Retinal pigment epithelial cell (primary cell): ENCODE data around the gene C1orf94.
"Not testable (repeated sequence)": the region's sequence is repeated elsewhere in the genome, so short reads cannot be mapped to it uniquely, and the experiment has no call there.

ENCODE experiments used
- DNase-seq: peaks from one replicate; pipeline ENCODE4 v3.0.0-alpha.2; 2010; ENCODE audit warnings: low read depth
- H3K4me3 ChIP-seq: 2 replicates; pipeline ENCODE4 v1.5.1; 2011; ENCODE audit warnings: mild to moderate bottlenecking, low read length, control low read depth, moderate library complexity
- TF ChIP-seq, protein P1 (sequence below): conservative IDR thresholded peaks from 2 replicates; pipeline ENCODE4 v1.5.1; 2011; ENCODE audit warnings: low read depth, low read length, control low read depth, inconsistent platforms

The C1orf94 gene

GRCh38 chr1:34165422-34165921, 11.2 kb upstream of the C1orf94 start:
- TF ChIP-seq, protein P1, sequence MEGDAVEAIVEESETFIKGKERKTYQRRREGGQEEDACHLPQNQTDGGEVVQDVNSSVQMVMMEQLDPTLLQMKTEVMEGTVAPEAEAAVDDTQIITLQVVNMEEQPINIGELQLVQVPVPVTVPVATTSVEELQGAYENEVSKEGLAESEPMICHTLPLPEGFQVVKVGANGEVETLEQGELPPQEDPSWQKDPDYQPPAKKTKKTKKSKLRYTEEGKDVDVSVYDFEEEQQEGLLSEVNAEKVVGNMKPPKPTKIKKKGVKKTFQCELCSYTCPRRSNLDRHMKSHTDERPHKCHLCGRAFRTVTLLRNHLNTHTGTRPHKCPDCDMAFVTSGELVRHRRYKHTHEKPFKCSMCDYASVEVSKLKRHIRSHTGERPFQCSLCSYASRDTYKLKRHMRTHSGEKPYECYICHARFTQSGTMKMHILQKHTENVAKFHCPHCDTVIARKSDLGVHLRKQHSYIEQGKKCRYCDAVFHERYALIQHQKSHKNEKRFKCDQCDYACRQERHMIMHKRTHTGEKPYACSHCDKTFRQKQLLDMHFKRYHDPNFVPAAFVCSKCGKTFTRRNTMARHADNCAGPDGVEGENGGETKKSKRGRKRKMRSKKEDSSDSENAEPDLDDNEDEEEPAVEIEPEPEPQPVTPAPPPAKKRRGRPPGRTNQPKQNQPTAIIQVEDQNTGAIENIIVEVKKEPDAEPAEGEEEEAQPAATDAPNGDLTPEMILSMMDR = no peak
- no peak for DNase-seq
- peak overlapping the region; percentile 10 for H3K4me3 ChIP-seq

- no peak for DNase-seq
- TF ChIP-seq, protein P1 = no peak
- no peak overlapping the region for H3K4me3 ChIP-seq
Observed at GRCh38 chr1:34166191-34166624, 10.5 kb upstream of the C1orf94 start.

DNA sequence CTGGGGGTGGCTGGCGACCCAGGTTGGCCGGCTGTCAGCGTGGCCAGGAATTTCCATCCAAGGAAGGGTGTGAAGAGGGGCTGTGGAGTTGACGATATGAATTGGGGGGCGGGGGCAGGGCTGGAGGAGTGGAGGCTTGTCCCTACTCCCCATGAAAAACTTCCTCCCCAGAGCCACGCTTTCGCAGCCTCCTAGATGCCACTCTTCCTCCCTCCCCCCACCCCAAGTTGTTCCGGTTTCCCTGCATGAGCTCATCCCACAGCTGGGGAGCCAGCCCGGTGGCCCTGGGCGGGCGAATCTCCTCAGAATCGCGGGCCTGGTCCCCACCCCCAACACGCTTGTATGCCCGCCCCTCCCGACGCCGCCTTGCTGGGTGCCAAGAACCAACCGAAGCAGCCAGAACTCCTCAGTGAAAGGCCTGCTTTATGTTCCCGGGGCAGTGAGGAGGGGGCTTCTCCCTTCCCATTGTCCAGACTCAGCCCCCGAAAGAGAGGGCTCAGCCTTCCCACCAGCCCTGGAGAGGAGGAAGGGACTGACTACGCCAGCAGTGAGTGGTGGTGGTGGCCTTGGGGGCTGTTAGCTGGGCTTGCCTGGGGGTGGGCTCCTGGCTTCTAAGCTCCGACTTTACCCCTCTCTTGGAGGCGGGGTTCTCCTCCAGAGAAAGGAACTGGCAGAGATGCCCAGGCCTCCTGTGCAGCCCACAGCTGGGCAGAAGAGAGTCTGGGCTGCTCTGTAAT, 9.9 kb upstream of the C1orf94 start:
- no peak for DNase-seq
- TF ChIP-seq, protein P1 = no peak
- H3K4me3 ChIP-seq = no peak overlapping the region

DNA sequence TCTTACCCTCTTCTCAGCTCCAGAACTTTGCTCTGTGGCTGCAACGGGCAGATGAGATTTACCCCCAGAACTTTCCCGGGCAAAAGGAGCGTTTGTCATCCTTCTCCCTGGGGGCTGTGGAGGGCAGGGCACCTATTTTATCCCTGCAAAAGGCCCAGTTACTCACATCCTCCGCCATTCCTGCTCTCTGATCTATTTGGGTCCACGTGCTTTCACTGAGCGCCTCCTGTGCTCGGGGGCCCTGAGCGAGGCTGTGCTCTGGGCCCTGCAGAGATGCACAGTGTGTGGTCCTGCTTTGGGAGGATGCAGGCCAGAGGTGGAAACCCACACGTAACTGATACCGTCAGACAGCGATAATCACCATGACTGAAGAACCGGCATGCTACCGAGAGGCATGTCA, 9.3 kb upstream of the C1orf94 start:
- no peak overlapping the region for H3K4me3 ChIP-seq
- TF ChIP-seq, protein P1 = no peak

DNA sequence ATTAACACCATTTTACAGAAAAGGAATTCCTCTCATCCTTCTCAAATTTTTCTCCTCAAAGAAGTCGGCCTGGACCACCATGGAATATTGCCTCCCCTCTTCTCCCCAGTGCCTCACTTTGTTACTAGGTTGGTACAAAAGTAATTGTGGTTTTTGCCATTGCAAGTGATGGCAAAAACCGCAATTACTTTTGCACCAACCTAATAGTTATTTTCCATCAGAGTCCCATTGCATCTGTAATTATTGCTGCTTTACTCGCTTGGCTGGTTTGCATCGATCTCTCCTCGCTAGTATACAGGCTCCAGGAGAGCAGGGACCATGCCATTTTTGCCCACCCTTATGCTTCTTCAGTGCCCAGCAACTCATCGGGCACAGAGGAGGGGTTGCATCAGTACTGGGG, 963 bp upstream of the C1orf94 start:
- no peak for DNase-seq
- no peak overlapping the region for H3K4me3 ChIP-seq
- TF ChIP-seq, protein P1 = no peak

More for the DNA sequence above, 9.3 kb upstream of the C1orf94 start:
- no peak for DNase-seq

DNA sequence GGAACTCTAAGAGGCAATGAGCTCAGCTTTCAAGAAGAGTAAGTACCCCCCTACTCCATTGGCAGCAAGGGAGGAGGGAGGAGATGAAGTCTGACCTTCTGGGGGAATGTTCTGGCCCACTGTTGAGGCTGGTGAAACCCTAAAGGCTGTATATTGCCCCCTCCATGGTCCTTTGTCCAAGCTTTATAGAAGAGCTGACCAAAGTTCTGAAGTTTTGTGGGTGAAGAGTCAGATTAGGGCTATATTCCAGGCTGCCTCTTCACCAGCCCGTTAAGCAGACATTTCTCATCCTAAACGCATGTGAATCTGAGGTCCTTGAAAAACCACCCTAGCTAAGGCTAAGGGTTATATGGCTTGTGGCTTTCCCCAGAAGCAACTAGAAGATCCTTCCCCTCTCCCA, 1.4 kb downstream of the C1orf94 start:
- no peak for DNase-seq

DNA sequence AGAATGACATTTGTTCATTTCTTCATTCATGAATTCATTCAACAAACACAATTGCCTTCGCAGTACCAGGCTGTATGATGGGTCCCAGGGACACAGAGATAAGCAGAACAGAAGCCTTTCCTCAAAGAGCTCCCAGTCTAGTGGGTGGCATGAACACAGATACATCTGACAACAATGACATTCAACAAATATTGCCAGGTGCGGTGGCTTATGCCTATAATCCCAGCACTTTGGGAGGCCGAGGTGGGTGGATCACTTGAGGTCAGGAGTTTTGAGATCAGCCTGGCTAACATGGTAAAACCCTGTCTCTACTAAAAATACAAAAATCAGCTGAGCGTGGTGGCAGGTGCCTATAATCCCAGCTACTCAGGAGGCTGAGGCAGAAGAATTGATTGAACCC, 6.7 kb downstream of the C1orf94 start:
- not testable (repeated sequence) for H3K4me3 ChIP-seq, DNase-seq

More for the DNA sequence above, 1.4 kb downstream of the C1orf94 start:
- TF ChIP-seq, protein P1 = no peak
- no peak overlapping the region for H3K4me3 ChIP-seq
